ENCODE measurements around the gene ANO8. TPM values are rescaled to one million over a fixed set of nuclear protein-coding genes. Genes with fewer than 3 reads are reported as not detected.

Gene ANO8
- total RNA-seq, 6 donors from 2014 or later, result 9.0 to 45.1 (median 16.4) TPM

- Histone ChIP-seq H3K27me3 (no peaks in the 10 kb centered on the region), H3K4me1 (peaks cover 46 to 76% (median 59%) of the 10 kb centered on the region in 4 donors), H3K9me3 (no peaks in the 10 kb centered on the region), H3K4me3 (peak overlapping the region; percentile 76 to 88 (median 82)), H3K36me3 (no peaks in the 10 kb centered on the region), H3K27ac (peak overlapping the region; percentile 87 to 96 (median 89))
- ATAC-seq (ENCODE audit: low FRiP score in 2 of 2) (no peak), DNase-seq (no peak)
- WGBS, 2 donors, result 15 to 33% methylated on average over 7 to 19 of the region's 28 CpGs
- TF ChIP-seq POLR2A (IDR thresholded peaks at IDR 0.05), result no peak
- TF ChIP-seq POLR2AphosphoS5 (IDR thresholded peaks at IDR 0.05), result no peak
- no peak for TF ChIP-seq CTCF (IDR thresholded peaks at IDR 0.05)
- TF ChIP-seq EP300 (IDR thresholded peaks at IDR 0.05), result no peak
Measured at GRCh38 chr19:17306285-17306714, 28.4 kb downstream of the ANO8 start.

- 0 to 1% methylated on average over 4 to 33 of the region's 55 CpGs for WGBS, 2 donors
- H3K36me3 ChIP-seq, result peaks cover 0 to 4% (median 1%) of the 10 kb centered on the region in 4 donors
- peak within 1 kb of the TSS; percentile 87 to 96 (median 89) for H3K27ac ChIP-seq
- TF ChIP-seq EP300 (IDR thresholded peaks at IDR 0.05) (no peak), CTCF (IDR thresholded peaks at IDR 0.05) (peak; percentile 77 to 98 (median 94)), POLR2A (IDR thresholded peaks at IDR 0.05) (peak in 3 of 4 donors; percentile 46 to 77 (median 74)), POLR2AphosphoS5 (IDR thresholded peaks at IDR 0.05) (peak in 1 of 2 donors; percentile 92)
- no peaks in the 10 kb centered on the region for H3K27me3 ChIP-seq
- H3K4me3 ChIP-seq, result peak within 1 kb of the TSS; percentile 76 to 88 (median 82)
- peak; percentile 74 to 92 for ATAC-seq (ENCODE audit: low FRiP score in 2 of 2)
- H3K4me1 ChIP-seq, result peaks cover 40 to 76% (median 55%) of the 10 kb centered on the region in 4 donors
- DNase-seq, result peak; percentile 97 to 99
- H3K9me3 ChIP-seq, result no peaks in the 10 kb centered on the region
Measured at GRCh38 chr19:17305517-17306284, 29.0 kb downstream of the ANO8 start, which contains the start of gene MRPL34. Gene MRPL34, plus strand, starts transcription at chr19:17305872. Its CDS starts 21 bp downstream, at chr19:17305893.

- H3K27ac ChIP-seq, result peak overlapping the region; percentile 68 to 96 (median 88)
- 0 to 3% methylated on average over 4 to 6 of the region's 7 CpGs for WGBS, 2 donors
- peaks cover 0 to 7% (median 3%) of the 10 kb centered on the region in 4 donors for H3K36me3 ChIP-seq
- no peaks in the 10 kb centered on the region for H3K27me3 ChIP-seq
- H3K4me3 ChIP-seq, result peak overlapping the region in 3 of 4 donors; percentile 76 to 88 (median 78)
- DNase-seq, result no peak
- peak in 1 of 4 donors; percentile 72 for TF ChIP-seq EP300 (IDR thresholded peaks at IDR 0.05)
- TF ChIP-seq POLR2AphosphoS5 (IDR thresholded peaks at IDR 0.05), result peak in 1 of 2 donors; percentile 95
- TF ChIP-seq POLR2A (IDR thresholded peaks at IDR 0.05), result no peak
- no peak for TF ChIP-seq CTCF (IDR thresholded peaks at IDR 0.05)
- H3K9me3 ChIP-seq, result no peaks in the 10 kb centered on the region
- H3K4me1 ChIP-seq, result peaks cover 34 to 76% (median 50%) of the 10 kb centered on the region in 4 donors
- ATAC-seq (ENCODE audit: low FRiP score in 2 of 2), result no peak
Measured at GRCh38 chr19:17305216-17305516, 29.5 kb downstream of the ANO8 start.

GRCh38 chr19:17304386-17305215, 30.1 kb downstream of the ANO8 start:
- WGBS, 2 donors, result 45 to 57% methylated on average over 12 of the region's 12 CpGs
- no peaks in the 10 kb centered on the region for H3K27me3 ChIP-seq
- peak overlapping the region; percentile 68 to 96 (median 88) for H3K27ac ChIP-seq
- peaks cover 0 to 7% (median 3%) of the 10 kb centered on the region in 4 donors for H3K36me3 ChIP-seq
- peak overlapping the region in 1 of 4 donors; percentile 88 for H3K4me3 ChIP-seq
- TF ChIP-seq CTCF (IDR thresholded peaks at IDR 0.05), result no peak
- no peak for TF ChIP-seq POLR2A (IDR thresholded peaks at IDR 0.05)
- no peak for TF ChIP-seq EP300 (IDR thresholded peaks at IDR 0.05)
- no peak for TF ChIP-seq POLR2AphosphoS5 (IDR thresholded peaks at IDR 0.05)
- H3K9me3 ChIP-seq, result no peaks in the 10 kb centered on the region
- ATAC-seq (ENCODE audit: low FRiP score in 2 of 2), result no peak
- H3K4me1 ChIP-seq, result peaks cover 30 to 76% (median 47%) of the 10 kb centered on the region in 4 donors
- peak in 1 of 2 donors; percentile 64 for DNase-seq

All from upper lobe of left lung (tissue), 6 donors.